Activated CD4-positive, CD25-positive, alpha-beta regulatory T cell (primary cell): ENCODE measurements around the gene CHRNE.
"Not testable (repeated sequence)": the region's sequence is repeated elsewhere in the genome, so short reads cannot be mapped to it uniquely, and the experiment has no call there.

Experiments used
- DNase-seq, 4 experiments: peaks; one replicate each; lab custom pipeline; 2025; lab: John Stamatoyannopoulos, UW

Gene CHRNE

DNA sequence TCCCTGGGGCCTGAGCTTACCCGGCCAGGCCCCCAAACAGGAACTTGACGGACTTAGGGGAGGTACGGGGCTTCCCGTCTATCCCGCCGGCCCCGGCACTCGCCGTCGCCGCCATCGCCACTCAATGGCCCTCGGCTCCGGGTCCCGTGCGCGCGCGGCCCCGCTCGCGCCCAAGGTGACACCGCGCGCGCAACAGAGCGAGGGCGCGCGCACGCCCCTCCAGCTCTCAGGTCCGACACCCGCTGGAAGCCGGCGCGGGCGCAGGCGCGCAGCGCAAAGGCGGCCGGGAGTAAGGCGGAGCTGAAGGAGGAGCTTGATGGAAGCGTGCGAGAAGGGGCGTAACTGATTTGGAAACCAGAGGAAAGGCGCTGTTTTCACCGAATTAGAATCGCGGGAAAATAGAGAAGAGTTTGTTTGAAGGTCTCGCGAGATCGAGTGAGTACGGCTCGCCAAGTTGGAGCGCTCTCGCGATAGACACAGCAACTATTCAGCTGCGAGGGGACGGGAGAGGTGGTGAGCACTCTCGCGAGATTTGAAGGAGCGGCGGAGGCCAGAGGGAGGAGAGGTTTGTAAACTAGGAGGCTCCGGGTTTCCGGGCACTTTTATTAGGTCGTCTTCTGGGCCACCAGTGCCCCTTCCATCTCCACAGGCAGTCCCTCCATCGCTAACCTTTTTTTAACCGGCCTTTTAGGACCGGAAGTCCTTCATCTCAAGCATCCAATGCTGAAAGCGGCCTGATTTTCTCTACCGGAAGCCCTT lies 37.1 kb upstream of the CHRNE start, which contains the start of the genes RNF167 and SLC25A11:
TSS of gene RNF167 (plus strand) at position 473 of the 759 bp plus-strand sequence. CDS start 642 bp downstream, outside the sequence.
TSS of gene SLC25A11 (minus strand) at position 251 of the 759 bp plus-strand sequence. CDS start at position 115, 136 bp downstream.
- peak; percentile 96 to 98 (median 97) for DNase-seq

DNA sequence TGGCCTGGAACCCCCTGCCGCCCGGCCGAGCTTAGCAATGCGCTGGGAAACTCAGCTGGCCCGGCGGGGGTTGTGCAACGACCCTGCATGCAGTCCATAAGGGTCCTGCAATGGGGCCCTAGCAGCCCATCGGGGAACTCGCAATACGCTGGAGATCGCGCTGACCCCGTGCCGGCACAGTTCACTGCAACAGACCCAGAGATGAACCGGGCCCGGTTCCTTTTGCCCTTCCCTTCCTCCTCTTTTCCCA lies 36.6 kb upstream of the CHRNE start:
- no peak for DNase-seq

DNA sequence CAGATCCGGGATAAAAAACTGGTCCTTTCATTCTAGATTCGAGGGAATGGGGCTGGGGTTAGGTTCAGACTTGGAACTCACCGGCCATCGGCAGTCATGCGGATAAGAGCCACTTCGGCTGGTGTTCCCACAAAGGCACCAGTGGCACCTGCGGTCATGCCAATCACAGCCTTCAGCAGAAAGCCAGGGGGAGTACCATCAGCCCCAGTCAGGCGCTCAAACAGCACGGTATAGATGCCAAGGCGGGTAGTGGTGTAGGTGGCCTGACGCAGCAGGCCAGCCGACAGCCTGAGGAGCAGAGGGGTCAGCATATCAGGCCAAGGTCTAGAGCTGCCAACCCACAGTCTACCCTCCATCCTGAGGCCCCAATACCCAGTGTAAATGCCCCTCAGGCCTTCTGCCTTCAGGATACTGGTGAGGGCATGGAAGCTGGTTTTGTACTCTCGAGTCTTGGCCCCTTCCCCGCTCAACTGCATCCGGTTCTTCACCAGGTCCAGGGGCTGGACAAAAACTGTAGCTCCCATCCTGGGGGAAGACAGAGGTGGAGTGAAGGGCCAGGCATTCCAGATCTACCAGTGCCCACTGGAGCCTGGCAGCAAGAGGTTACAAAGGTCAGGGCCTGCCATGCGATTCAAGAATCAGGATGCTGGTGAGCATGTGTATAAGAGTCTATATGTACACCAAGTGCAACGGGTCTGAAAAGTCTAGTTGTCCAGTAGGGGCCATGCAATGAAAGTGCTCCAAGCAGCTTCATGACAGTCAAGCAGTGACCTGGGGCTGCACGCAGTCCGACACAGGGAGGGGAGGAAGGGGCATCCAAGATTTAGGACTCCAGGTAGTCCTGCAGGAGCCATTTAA lies 36.0 kb upstream of the CHRNE start:
- no peak for DNase-seq

DNA sequence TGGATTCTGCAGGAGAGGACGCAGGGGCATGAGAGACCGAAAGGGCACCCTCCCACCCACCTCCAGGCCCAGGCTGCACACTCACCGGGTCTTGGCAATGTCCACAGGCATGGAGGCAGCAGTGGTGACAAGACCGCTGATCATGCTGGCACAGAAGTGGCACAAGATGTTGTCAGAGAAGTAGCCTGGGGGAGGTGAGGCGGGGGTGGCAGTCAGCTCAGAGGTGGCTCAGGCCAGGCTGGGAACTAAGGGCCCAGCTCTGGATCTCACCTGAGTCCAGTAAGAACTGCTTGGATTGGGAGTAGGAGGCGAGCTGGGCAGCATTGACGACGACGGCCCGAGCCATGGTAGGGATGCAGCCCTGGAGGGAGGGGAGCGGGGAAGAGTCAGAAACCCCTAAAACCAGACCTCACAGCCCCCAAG lies 35.2 kb upstream of the CHRNE start:
- no peak for DNase-seq

DNA sequence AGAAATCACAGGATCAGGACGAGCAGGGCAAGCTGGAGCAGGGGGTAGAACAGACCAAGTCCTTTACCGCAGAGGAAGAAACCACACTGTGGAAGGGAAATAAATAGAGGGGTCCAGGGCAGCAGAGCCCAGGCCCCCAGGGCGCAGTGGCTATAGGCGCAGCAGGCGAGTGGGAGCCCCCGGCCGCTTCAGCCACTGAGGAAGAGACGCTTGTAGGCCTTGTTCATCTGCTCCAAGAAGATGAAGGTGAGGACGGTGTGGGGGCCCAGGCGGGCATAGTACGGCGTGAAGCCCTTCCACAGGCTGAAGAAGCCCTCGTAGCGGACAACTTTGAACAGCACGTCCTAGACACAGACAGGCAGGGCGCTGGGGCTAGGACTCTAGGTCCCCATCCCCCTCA lies 34.7 kb upstream of the CHRNE start:
- no peak for DNase-seq

DNA sequence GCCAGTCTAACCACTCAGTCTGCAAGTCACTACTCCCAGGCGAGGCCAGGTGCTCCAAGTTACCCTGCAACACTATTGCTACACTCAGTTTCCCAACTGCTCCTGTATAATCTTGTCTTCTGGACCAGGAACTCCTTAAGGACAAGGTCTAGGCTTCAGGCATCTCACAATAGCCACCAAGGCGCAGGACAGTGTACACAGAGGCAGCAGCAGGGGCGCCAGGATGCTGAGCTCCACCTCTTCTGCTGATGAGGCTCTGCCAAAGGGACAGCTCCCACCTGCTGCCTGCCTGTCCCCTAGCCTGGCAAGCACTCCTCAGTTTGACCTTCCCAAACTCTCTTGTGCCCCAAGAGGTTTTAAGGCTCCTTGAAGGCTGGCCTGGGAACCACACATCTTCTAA lies 33.5 kb upstream of the CHRNE start:
- DNase-seq, result no peak

DNA sequence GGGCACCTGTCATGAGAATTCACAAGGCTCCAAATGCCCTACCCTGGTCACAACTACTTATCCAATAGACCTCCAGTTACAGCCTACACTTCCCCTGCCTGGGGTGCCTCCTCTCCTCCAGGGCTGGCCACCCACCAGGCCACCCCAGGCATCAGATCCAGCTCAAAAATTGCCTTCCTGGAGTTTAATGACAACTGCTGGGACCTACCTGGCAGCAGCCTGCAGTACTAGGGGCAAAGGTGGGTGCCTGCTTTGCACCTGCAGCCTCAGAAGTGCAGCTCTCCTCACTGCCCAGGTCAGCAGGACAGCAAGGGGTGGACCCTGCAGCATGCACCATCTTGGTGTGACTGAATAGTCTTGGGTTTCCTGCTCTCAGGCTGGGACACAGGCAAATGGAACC lies 32.8 kb upstream of the CHRNE start:
- no peak for DNase-seq

DNA sequence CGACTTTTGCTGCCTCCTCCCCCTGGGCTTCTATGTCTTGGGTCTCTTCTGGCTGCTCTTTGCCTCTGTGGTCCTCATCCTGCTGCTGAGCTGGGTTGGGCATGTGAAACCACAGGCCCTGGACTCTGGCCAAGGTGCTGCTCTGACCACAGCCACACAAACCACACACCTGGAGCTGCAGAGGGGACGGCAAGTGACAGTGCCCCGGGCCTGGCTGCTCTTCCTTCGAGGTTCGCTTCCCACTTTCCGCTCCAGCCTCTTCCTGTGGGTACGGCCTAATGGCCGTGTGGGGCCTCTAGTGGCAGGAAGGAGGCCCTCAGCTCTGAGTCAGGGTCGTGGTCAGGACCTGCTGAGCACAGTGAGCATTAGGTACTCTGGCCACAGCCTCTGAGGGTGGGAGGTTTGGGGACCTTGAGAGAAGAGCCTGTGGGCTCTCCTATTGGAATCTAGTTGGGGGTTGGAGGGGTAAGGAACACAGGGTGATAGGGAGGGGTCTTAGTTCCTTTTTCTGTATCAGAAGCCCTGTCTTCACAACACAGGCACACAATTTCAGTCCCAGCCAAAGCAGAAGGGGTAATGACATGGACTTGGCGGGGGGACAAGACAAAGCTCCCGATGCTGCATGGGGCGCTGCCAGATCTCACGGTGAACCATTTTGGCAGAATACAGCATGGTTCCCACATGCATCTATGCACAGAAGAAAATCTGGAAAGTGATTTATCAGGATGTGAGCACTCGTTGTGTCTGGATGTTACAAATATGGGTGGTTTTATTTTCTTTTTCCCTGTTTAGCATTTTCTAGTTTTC lies 31.5 kb upstream of the CHRNE start:
- no peak for DNase-seq

DNA sequence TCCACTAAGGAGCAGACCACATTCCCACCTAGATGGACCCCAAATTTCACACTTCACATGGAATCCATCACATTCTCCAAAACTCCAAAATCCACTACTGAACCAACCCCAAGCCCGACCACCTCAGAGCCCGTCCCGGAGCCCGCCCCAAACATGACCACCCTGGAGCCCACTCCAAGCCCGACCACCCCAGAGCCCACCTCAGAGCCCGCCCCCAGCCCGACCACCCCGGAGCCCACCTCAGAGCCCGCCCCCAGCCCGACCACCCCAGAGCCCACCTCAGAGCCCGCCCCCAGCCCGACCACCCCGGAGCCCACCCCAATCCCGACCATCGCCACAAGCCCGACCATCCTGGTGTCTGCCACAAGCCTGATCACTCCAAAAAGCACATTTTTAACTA lies 30.7 kb upstream of the CHRNE start:
- DNase-seq, result no peak

DNA sequence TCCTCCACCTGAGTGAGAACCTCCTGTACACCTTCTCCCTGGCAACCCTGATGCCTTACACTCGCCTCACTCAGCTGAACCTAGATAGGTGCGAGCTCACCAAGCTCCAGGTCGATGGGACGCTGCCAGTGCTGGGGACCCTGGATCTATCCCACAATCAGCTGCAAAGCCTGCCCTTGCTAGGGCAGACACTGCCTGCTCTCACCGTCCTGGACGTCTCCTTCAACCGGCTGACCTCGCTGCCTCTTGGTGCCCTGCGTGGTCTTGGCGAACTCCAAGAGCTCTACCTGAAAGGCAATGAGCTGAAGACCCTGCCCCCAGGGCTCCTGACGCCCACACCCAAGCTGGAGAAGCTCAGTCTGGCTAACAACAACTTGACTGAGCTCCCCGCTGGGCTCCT lies 29.9 kb upstream of the CHRNE start:
- no peak for DNase-seq

DNA sequence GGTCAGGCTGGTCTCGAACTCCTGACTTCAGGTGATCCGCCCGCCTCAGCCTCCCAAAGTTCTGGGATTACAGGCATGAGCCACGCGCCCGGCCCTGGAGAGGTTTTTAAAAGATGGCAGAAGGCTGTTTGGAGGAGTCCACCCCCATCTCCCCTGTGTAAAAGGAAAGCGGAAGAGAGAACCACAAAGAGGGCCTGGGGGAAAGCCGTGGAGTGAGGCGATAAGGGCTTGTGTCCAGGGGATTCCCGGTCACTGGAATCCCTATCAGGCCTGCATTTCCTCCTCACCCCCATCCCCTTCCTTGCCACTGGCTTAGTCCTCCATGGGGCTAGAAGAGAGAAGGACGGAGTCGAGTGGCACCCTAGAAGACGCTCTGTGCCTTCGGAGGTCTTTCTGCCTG lies 29.1 kb upstream of the CHRNE start, which contains the start of gene GP1BA:
TSS of gene GP1BA (plus strand) at position 315 of the 400 bp plus-strand sequence. CDS start 328 bp downstream, outside the sequence.
- DNase-seq, result no peak

DNA sequence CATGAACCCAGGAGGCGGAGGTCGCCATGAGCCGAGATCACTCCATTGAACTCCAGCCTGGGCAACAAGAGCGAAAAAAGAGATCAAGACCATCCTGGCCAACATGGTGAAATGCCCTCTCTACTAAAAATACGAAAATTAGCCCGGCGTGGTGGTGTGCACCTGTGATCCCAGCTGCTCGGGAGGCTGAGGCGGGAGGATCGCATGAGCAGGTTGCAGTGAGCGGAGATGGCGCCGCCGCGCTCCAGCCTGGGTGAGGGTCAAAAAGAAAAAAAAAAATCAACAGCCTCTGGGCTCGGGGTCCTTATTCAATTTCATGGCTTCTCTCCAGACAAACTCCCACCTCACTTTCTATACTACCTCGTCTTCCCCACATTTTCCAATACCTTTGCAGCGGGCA lies 26.0 kb upstream of the CHRNE start:
- no peak for DNase-seq

DNA sequence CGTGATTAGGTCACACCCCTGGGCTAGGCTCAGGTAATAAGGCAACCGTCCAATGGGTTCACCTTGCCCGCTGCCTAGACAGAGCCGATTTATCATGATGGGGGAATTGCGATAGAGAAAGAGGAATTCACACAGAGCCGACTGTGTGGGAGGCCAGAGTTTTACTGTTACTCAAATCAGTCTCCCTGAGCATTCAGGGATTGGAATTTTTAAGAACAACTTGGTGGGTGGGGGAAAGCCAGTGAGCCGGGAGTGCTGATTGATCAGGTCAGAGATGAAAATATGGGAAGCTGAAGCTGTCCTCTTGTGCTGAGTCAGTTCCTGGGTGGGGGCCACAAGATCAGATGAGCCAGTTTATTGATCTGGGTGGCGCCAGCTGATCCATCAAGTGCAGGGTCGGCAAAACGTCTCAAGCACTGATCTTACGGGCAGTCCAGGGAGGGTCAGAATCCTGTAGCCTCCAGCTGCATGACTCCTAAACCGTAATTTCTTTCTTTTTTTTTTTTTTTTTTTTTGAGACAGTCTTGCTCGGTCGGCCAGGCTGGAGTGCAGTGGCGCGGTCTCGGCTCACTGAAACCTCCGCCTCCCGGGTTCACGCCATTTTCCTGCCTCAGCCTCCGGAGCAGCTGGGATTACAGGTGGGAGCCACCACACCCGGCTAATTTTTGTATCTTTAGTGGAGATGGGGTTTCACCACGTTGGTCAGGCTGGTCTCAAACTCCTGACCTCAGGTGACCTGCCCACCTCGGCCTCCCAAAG lies 23.9 kb upstream of the CHRNE start:
- DNase-seq, result not testable (repeated sequence)

DNA sequence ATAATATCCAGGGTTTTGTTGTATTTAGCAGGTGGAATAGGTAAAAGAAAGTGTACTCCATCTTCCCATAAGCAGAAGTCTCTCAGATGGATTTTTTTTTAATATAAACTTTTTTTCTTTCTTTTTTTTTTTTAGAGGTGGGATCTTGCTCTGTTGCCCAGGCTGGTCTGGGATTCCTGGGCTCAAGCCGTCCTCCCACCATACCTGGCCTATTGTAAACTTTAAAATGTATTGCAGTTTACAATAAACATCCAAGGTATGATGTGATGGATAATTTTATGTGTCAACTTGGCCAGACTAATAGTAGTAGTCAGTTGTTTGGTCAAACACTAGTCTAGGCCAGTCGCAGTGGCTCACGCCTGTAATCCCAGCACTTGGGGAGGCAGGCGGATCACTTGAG lies 18.4 kb upstream of the CHRNE start:
- no peak for DNase-seq

DNA sequence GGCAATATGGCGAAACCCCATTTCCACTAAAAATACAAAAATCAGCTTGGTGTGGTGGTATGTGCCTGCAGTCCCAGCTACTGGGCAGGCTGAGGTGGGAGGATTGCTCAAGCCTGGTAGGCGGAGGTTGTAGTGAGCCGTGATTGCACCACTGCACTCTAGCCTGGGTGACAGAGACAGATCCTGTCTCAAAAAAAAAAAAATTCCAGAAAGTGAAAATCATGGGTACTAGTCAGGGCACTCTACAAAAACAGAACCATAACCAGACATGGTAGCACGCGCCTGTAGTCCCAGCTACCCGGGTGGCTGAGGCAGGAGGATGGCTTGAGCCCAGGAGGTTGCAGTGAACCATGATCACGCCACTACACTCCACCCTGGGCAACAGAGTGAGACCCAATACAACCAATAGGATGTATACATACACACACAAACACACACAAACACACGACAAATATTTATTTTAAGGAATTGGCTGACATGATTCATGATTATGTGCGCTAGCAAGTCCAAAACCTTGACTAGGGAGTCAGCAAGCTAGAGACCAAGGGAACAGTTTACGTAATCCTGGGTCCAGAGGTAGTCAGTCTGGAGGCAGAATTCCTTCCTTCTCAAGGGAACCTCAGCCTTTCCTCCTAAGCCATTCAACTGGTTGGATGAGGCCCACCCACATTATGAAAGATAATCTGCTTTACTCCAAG lies 17.6 kb upstream of the CHRNE start:
- DNase-seq, result no peak

DNA sequence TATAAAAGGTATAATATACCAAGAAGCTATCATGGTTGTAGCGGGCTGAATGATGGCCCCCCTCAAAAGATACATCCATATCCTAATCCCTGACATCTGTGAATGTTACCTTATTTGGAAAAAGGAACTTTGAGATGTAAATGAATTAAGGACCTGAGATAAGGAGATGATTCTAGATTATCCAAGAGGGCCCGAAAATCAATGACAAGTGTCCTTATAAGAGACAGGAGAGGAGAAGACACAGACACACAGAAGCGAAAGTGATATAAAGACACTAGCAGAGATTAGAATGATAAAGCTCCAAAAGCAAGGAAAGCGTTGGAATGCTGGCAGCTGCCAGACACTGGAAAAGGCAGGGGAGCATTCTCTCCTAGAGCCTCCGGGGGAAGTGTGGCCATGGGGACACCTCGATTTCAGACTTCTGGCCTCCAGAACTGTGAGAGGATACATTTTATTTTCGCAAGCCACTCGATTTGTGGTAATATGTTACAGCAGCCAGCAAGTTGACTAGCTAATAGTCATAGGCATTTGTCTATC lies 16.7 kb upstream of the CHRNE start:
- DNase-seq, result no peak

DNA sequence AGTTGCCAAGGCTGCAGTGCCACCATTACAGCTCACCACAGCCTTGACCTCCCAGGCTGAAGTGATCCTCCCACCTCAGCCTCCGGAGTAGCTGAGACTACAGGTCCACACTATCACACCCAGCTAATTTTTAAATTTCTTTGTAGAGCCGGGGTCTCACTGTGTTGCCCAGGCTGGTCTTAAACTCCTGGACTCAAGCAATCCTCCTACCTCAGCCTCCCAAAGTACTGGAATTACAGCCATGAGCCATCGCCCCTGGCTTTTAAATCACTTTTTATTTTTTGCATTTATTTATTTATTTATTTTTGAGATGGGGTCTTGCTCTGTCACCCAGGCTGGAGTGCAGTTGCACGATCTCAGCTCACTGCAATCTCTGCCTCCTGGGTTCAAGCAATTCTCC lies 11.7 kb upstream of the CHRNE start:
- DNase-seq, result not testable (repeated sequence)

DNA sequence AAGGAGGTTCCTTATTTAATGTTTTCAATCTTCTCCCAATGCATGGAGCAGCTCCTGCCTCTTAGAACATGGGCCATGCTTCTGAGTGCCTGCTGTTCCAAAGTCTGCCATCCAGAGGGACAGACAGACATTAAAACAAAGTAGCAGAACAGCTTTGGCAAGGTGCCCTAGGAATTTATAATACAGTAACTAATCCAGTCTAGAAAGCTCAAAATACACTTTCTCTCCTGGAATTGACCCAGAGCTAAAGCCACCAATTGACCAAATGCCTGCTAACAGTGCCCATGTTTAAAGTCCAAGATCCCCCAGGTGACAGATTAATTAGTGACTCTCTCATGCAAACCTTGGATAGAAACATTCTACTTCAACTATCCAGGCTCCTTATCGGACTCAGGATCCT lies 11.1 kb upstream of the CHRNE start:
- DNase-seq, result no peak

DNA sequence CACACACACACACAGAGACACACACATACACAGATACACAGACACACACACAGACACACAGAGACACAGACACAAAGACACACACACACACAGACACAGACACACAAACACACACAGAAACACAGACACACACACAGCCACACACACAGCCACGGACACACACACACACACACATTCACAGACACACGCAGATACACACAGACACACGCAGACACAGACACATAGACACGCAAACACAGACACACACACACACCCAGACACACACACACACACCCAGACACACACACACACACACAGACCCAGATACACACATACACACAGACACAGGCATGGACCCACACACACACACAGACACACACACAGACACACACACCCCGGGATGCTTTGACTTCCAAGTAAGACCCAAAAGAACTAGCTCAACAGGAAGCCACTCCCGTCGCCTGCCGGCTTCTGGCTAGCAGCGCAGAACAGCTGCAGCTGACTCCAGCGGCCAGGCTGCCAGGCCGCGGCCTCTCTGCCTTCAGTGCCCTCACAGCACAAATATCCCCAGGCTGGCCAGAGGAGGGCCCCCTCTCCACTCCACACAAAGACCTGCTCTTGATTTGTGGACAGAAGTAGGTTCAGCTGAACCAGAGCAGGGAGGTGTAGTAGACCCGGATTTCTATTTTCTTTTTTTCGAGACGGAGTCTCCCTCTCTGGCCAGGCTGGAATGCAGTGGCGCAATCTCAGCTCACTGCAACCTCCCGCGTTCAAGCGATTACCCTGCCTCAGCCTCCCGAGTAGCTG lies 6.0 kb upstream of the CHRNE start:
- peak; percentile 33 to 59 (median 46) for DNase-seq

DNA sequence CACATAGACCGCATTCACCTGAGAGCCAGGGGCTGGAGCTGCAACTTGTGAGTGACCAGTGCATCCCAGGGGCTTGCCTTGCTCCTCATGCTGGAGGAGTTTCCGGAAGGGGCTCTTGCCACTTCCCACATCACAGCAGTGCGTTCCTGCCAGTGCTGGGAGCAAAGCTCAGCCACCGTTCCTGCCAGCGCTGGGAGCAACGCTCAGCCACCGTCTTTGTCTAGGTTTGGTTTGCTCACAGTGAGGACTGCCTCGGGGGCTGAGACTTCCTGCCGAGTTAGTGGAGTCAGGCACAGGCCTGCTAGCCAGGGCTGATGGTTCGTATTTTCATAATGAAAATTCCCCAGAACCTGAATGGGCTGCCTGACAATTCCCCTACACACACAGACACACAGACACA lies 5.4 kb upstream of the CHRNE start:
- DNase-seq, result no peak
